Left lobe of liver (tissue), 2 donors: Measurements from ENCODE around the gene PAX6. TPM values are rescaled to one million over a fixed set of nuclear protein-coding genes. Genes with fewer than 3 reads are reported as not detected.

Source experiments
- ATAC-seq: fragments of 200-7000 bp; cut with Tn5 transposase; one replicate; pipeline ENCODE4 v1.9.1; 2020; ENCODE audit warnings: mild to moderate bottlenecking, moderate library complexity
- DNase-seq: peaks from one replicate; pipeline ENCODE4 v3.0.0-alpha.2; 2020; ENCODE audit warnings: low spot score
- total RNA-seq: library from RNA; stranded (reverse); gene quantifications from one replicate; pipeline ENCODE4 v1.2.1, GENCODE V29; 2021
- donor health status: DM: no; HTN: no; CAD: no; lungs with moderate emphysema.
- donor health status: DM: no; HTN: yes; CAD: no.

The PAX6 gene
- total RNA-seq, 1 donor from 2014 or later, result not detected

GRCh38 chr11:31822927-31823643 lies 12.0 kb upstream of the PAX6 start:
- no peak for ATAC-seq
- DNase-seq, result no peak

- ATAC-seq (no peak), DNase-seq (no peak)
Measured at GRCh38 chr11:31822175-31822926, 11.2 kb upstream of the PAX6 start.

GRCh38 chr11:31821766-31822165 lies 10.6 kb upstream of the PAX6 start:
- no peak for ATAC-seq
- no peak for DNase-seq

GRCh38 chr11:31821235-31821764 lies 10.2 kb upstream of the PAX6 start:
- DNase-seq (no peak), ATAC-seq (no peak)

- ATAC-seq (peak; percentile 23), DNase-seq (no peak)
Measured at GRCh38 chr11:31820438-31820818, 9.3 kb upstream of the PAX6 start.

- no peak for ATAC-seq
- no peak for DNase-seq
Measured at GRCh38 chr11:31819621-31820437, 8.7 kb upstream of the PAX6 start.

- no peak for ATAC-seq
- no peak for DNase-seq
Measured at GRCh38 chr11:31818874-31819331, 7.8 kb upstream of the PAX6 start.

GRCh38 chr11:31818425-31818755 lies 7.3 kb upstream of the PAX6 start:
- ATAC-seq, result no peak
- DNase-seq, result no peak

GRCh38 chr11:31817621-31818424 lies 6.7 kb upstream of the PAX6 start:
- ATAC-seq (no peak), DNase-seq (no peak)

- no peak for DNase-seq
- ATAC-seq, result no peak
Measured at GRCh38 chr11:31817054-31817620, 6.0 kb upstream of the PAX6 start.

GRCh38 chr11:31816468-31817053 lies 5.4 kb upstream of the PAX6 start:
- no peak for DNase-seq
- no peak for ATAC-seq

- ATAC-seq (no peak), DNase-seq (no peak)
Measured at GRCh38 chr11:31815711-31816467, 4.8 kb upstream of the PAX6 start.

- DNase-seq, result no peak
- ATAC-seq, result no peak
Measured at GRCh38 chr11:31814176-31814868, 3.2 kb upstream of the PAX6 start.

- ATAC-seq, result no peak
- no peak for DNase-seq
Measured at GRCh38 chr11:31813391-31814175, 2.5 kb upstream of the PAX6 start.

GRCh38 chr11:31812383-31813381 lies 1.6 kb upstream of the PAX6 start:
- DNase-seq (no peak), ATAC-seq (peak; percentile 38)
